Loucy (cell line): ENCODE data around the gene HAUS2.

ENCODE experiments used
- H2AFZ ChIP-seq: fragments of 200-600 bp; sonication (generic); 2 replicates; pipeline ENCODE4 v1.6.0; 2016; ENCODE audit warnings: antibody characterized with exemption, mild to moderate bottlenecking, low read length, moderate library complexity
- H3F3A ChIP-seq: fragments of 200-600 bp; 2 replicates; pipeline ENCODE4 v1.6.0; 2016; ENCODE audit warnings: antibody characterized with exemption, low read depth, mild to moderate bottlenecking
- H3K27me3 ChIP-seq: fragments of 200-600 bp; sonication (generic); 2 replicates; pipeline ENCODE4 v1.6.1; 2014; ENCODE audit warnings: low read length, mild to moderate bottlenecking; ENCODE audit not compliant: insufficient read depth, poor library complexity, severe bottlenecking
- H3K36me3 ChIP-seq: fragments of 200-600 bp; sonication (generic); 2 replicates; pipeline ENCODE4 v1.6.1; 2016; ENCODE audit warnings: low read length; ENCODE audit not compliant: insufficient read depth
- H3K4me1 ChIP-seq: fragments of 200-600 bp; sonication (generic); 2 replicates; pipeline ENCODE4 v1.5.1; 2014; ENCODE audit warnings: low read length, mild to moderate bottlenecking; ENCODE audit not compliant: insufficient read depth, poor library complexity, severe bottlenecking
- H3K4me2 ChIP-seq: fragments of 200-600 bp; sonication (generic); 2 replicates; pipeline ENCODE4 v1.6.0; 2014; ENCODE audit warnings: antibody characterized with exemption, low read length, low read depth, mild to moderate bottlenecking; ENCODE audit not compliant: poor library complexity, severe bottlenecking
- H3K4me3 ChIP-seq: fragments of 200-600 bp; sonication (generic); 2 replicates; pipeline ENCODE4 v1.5.1; 2014; ENCODE audit warnings: low read length, mild to moderate bottlenecking, mixed read lengths; ENCODE audit not compliant: poor library complexity, severe bottlenecking
- H3K79me2 ChIP-seq: fragments of 200-600 bp; sonication (generic); 2 replicates; pipeline ENCODE4 v1.6.1; 2014; ENCODE audit warnings: low read length; ENCODE audit not compliant: insufficient read depth
- H3K9ac ChIP-seq: fragments of 200-600 bp; sonication (generic); 2 replicates; pipeline ENCODE4 v1.6.0; 2014; ENCODE audit warnings: mild to moderate bottlenecking, low read depth, low read length, moderate library complexity; ENCODE audit not compliant: poor library complexity, severe bottlenecking
- H3K9me2 ChIP-seq: fragments of 200-600 bp; sonication (generic); replicated peaks from 2 replicates; pipeline ENCODE4 v1.6.1; 2016; ENCODE audit warnings: low read depth, low read length, mixed read lengths
- H3K9me3 ChIP-seq: fragments of 200-600 bp; sonication (generic); 2 replicates; pipeline ENCODE4 v1.6.1; 2014; ENCODE audit warnings: mild to moderate bottlenecking, antibody characterized with exemption, low read length, low read depth; ENCODE audit not compliant: insufficient read depth
- H4K20me1 ChIP-seq: fragments of 200-600 bp; sonication (generic); 2 replicates; pipeline ENCODE4 v1.6.0; 2014; ENCODE audit warnings: antibody characterized with exemption, low read length, mild to moderate bottlenecking; ENCODE audit not compliant: insufficient read depth, poor library complexity, severe bottlenecking
- CTCF ChIP-seq: fragments of 200-600 bp; sonication (generic); conservative IDR thresholded peaks from 2 replicates; pipeline ENCODE4 v1.5.1; 2014; ENCODE audit warnings: mild to moderate bottlenecking, antibody characterized with exemption, low read length
- EZH2phosphoT487 ChIP-seq: fragments of 200-600 bp; IDR thresholded peaks from 2 replicates; pipeline ENCODE4 v1.6.1; 2018; ENCODE audit warnings: antibody characterized with exemption, mild to moderate bottlenecking, moderate library complexity, borderline replicate concordance

HAUS2 gene

GRCh38 chr15:42508263-42508690 lies 40.4 kb upstream of the HAUS2 start:
- peaks cover 3% of the 10 kb centered on the region; the same call in 1 of the 2 replicates for H3K79me2 ChIP-seq
- no peaks in the 10 kb centered on the region for H3K27me3 ChIP-seq
- no peak overlapping the region for H3K9ac ChIP-seq
- no peaks in the 10 kb centered on the region; the same call in 1 of the 2 replicates for H3K36me3 ChIP-seq
- no peak for TF ChIP-seq EZH2phosphoT487
- no peak for TF ChIP-seq CTCF
- H4K20me1 ChIP-seq = no peaks in the 10 kb centered on the region
- no peak overlapping the region for H3K4me3 ChIP-seq
- no peak overlapping the region for H2AFZ ChIP-seq
- H3K4me2 ChIP-seq = no peak overlapping the region
- no peaks in the 10 kb centered on the region for H3K4me1 ChIP-seq
- H3K9me2 ChIP-seq = no peaks in the 10 kb centered on the region
- H3F3A ChIP-seq = no peaks in the 10 kb centered on the region
- no peaks in the 10 kb centered on the region for H3K9me3 ChIP-seq

GRCh38 chr15:42510258-42511006 lies 38.2 kb upstream of the HAUS2 start:
- no peak overlapping the region for H3K9ac ChIP-seq
- no peak overlapping the region for H2AFZ ChIP-seq
- no peaks in the 10 kb centered on the region for H3K27me3 ChIP-seq
- H4K20me1 ChIP-seq = no peaks in the 10 kb centered on the region
- no peaks in the 10 kb centered on the region for H3K4me1 ChIP-seq
- no peaks in the 10 kb centered on the region for H3F3A ChIP-seq
- no peak for TF ChIP-seq EZH2phosphoT487
- TF ChIP-seq CTCF = no peak
- H3K36me3 ChIP-seq = peaks cover 12% of the 10 kb centered on the region
- no peaks in the 10 kb centered on the region; the same call in 1 of the 2 replicates for H3K79me2 ChIP-seq
- no peak overlapping the region for H3K4me2 ChIP-seq
- no peaks in the 10 kb centered on the region for H3K9me3 ChIP-seq
- H3K9me2 ChIP-seq = no peaks in the 10 kb centered on the region
- H3K4me3 ChIP-seq = no peak overlapping the region

DNA sequence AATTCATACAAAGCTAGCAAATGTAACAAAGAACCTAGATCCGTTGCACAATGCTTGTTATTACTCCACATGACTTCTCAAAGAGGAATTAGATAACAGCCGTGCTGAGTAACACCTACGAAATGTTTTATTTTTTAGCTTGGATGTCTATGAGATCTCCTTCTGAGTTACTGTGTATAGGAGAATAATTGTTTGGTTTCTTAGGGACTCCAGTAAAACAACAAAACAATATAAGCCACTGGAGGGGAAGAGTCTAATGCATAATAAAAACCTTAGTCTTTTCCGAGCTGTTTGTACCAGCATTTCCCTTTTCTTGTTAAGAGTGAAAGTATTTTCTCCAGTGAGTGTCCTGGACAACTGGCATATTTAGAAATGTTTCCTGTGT lies 37.6 kb upstream of the HAUS2 start:
- H3K4me1 ChIP-seq = no peaks in the 10 kb centered on the region
- H3K36me3 ChIP-seq = peaks cover 15% of the 10 kb centered on the region
- H3K9me2 ChIP-seq = no peaks in the 10 kb centered on the region
- H4K20me1 ChIP-seq = no peaks in the 10 kb centered on the region
- H2AFZ ChIP-seq = no peak overlapping the region
- no peak overlapping the region for H3K9ac ChIP-seq
- no peaks in the 10 kb centered on the region for H3K27me3 ChIP-seq
- no peak overlapping the region for H3K4me3 ChIP-seq
- H3F3A ChIP-seq = no peaks in the 10 kb centered on the region
- H3K9me3 ChIP-seq = no peaks in the 10 kb centered on the region
- no peak for TF ChIP-seq EZH2phosphoT487
- TF ChIP-seq CTCF = no peak
- no peak overlapping the region for H3K4me2 ChIP-seq
- no peaks in the 10 kb centered on the region; the same call in 1 of the 2 replicates for H3K79me2 ChIP-seq
